TTC549 (cell line): ENCODE results near the gene AIMP2.
"Not testable (repeated sequence)": the region's sequence is repeated elsewhere in the genome, so short reads cannot be mapped to it uniquely, and the experiment has no call there.

Experiments
- FAIRE-seq: peaks from 2 replicates; lab custom pipeline; 2012; peaks lifted over from hg19 to GRCh38; lab: Jason Lieb, UNC

AIMP2 gene

DNA sequence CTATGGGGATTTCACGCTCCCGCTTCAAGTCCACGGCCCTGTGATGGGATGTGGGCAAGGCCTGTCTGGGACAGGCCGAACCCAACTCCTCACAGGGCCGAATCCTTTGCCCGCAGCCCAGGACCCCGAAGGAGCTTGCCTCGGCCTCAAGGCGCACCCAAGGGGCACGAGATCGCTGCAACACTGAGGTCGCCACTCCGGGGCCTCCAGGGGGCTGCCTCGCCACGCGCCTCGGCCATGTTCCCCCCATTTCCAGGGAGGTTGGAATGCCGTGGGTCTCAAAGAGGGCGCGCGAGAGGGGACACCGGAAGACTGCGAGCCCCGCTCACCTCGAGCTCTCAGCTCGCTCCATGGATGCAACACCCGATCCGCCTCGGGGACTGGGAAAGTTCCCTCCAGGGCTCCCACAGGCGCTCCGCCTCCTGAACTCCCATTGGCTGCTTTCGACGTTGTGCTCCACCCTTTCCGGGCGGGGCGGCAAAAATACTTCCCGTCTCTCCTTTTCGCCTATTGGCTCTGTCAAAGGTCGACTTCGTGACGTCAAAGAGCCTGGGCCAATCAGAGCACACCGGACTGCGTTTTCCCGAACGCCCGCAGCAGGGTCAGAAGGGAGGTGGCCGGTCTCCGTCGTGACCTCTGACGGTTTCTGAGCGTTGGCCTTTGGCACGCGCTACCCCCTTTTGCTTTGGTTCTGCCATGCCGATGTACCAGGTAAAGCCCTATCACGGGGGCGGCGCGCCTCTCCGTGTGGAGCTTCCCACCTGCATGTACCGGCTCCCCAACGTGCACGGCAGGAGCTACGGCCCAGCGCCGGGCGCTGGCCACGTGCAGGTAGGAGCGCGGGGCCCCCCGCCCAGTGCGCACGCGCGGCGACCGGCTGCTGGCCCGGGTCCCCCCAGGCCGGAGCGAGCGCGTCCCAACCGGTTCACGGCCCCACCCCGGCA is at the start of gene AIMP2, which contains the start of gene PMS2:
Gene AIMP2 (plus strand): TSS at position 605 of the 944 bp plus-strand sequence. CDS start 92 bp downstream, at position 697.
Gene PMS2 (minus strand): TSS at position 382 of the 944 bp plus-strand sequence. CDS start 30 bp downstream, at position 352.
- peak; percentile 80 for FAIRE-seq

DNA sequence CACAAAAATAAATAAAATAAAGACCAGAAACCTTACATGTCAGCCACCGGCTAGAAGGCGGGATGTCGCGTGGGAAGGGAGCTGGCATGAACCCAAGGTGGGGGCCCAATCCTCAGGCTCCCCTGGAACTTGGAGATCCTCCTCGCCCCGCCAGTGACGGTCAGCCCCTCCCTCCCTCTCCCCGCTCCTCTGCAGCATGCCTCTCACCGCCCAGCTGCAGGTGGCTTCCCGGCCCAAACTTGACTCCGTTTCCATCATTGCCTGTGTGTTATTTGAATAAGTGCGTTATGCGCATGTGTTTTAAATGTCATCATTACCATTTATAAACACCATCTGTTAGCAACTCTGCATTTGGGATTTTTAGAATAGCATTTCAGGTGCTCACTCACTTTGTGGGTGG is 45.9 kb upstream of the AIMP2 start:
- FAIRE-seq: not testable (repeated sequence)

DNA sequence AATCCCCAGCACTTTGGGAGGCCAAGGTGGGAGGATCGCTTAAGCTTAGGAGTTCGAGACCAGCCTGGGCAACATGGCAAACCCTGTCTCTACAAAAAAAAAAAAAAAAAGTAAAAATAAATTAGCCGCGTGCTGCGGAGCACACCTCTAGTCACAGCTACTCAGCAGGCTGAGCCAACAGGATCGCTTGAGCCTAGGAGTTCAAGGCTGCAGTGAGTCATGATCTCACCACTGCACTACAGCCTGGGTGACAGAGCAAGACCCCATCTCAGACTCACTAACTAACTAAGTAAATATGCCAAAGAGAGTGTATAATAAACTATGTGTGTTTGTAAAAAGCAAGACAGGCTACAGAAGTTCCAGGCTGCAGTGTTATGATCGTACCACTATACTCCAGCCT is 45.3 kb upstream of the AIMP2 start:
- FAIRE-seq: not testable (repeated sequence)

GRCh38 chr7:5970347-5970911 is 38.6 kb upstream of the AIMP2 start, which contains the start of gene RSPH10B:
TSS of gene RSPH10B (minus strand) at chr7:5970689. CDS start at chr7:5967116, 3,573 bp downstream.
- not testable (repeated sequence) for FAIRE-seq

DNA sequence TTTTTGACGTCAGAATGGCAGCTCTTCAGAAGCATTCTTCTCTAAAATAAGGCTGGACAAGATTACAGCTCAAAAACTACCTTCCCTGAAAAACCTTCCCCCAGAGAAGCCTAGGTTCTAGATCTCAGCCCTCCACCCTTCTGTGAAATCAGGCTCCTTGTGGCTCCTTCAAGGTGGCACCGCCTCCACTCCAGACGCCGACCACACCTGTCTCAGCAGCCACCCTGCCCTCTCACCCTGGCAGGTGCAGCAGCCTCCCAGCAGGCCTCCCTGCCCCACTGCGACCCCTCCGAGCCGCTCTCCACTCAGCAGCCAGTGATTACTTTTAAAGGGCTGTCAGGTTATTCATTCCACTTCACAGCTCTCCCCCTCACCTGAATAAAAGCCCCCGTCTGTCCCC is 35.5 kb upstream of the AIMP2 start:
- not testable (repeated sequence) for FAIRE-seq

- FAIRE-seq: not testable (repeated sequence)
Observed at GRCh38 chr7:5979680-5980314, 29.3 kb upstream of the AIMP2 start.

GRCh38 chr7:5987061-5987460 is 22.0 kb upstream of the AIMP2 start:
- FAIRE-seq: not testable (repeated sequence)

DNA sequence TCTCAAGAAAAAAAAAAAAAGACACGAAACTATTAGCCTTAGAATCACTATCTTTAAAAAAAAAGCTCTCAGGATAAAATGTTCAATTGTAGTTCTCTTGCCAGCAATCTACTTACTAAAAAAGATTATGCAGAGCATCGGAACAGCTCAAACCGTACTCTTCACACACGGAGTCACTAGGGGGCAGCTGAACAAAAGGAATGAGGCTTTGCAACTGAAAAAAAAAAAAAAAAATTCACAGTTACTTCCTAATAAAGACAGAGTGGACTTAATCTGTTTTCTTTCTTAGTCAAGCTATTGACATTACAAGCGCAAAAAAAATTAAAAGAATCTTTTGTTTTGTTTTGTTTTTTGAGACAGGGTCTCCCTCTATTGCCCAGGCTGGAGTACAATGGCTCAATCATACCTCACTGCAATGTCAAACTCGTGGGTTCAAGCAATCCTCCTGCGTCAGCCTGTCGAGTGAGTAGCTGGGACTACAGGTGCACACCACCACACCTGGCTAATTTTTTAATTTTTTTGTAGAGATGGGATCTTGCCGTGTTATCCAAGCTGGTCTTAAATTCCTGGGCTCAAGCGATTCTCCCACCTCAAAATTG is 11.8 kb upstream of the AIMP2 start:
- peak; percentile 88 for FAIRE-seq

DNA sequence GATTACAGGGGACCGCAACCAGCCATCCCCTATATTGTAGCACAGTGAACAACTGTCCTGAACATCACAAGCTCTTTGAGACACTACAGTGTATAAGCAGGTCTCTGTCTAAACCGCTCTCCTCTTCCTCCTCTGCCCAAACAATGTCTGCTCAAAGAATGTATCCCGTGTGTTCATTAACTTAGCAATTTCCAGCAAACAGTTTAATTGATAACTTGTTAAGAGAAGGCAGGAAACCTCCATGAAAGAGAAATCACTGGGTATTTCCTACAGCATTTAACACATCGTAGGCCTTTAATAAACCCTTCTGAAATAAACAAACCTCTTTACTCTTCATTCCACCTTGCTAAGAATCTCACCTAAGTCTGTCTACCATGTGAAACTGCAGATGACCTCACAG is 1.7 kb upstream of the AIMP2 start:
- FAIRE-seq: no peak

DNA sequence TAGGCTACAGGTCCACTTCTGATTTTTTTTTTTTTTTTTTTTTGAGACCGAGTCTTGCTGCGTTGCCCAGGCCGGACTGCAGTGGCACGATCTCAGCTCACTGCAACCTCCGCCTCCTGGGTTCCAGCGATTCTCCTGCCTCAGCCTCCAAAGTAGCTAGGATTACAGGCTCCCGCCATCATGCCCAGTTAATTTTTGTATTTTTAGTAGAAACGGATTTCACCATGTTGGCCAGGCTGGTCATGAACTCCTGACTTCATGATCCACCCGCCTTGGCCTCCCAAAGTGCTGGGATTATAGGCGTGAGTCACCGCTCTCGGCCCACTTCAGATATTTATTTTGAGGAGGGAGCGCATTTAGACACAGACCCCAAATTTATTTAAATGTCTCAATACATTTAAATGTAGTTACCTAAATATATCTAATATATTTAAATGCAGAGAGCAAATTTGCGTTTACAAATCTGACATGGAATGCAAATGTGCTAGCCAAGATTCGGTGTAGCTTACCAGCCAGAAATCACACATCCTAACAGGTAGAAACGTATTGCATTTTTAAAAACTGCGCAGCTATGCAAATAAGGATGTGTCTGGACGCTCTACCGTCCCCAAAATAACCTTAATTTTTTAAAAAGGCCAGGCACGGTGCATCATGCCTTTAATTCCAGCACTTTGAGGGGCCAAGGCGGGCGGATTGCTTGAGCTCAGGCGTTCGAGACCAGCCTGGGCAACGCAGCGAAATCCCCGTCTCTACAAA is 1.1 kb upstream of the AIMP2 start:
- FAIRE-seq: not testable (repeated sequence)

- not testable (repeated sequence) for FAIRE-seq
Observed at GRCh38 chr7:6010370-6010769, 1.3 kb downstream of the AIMP2 start.

DNA sequence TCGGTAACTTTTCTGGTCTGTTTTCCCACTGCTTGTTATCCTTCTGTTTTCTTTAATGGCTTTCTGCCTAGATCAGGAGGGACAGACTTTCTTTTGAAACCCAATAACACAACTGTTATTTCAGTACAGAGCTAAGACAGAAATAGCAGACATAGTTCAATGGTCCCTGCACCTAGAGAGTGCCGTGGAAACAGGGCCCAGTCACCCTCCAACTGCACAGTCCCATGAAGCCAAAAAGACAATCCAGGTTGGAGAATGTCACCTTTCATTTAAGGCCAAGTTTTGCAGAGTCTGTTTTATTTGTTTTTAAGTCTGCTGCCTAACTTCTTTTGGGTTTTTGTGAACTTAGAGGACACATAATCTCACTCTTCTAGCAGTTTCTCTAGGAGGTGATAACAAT is 2.5 kb downstream of the AIMP2 start:
- FAIRE-seq: no peak

- FAIRE-seq: no peak
Observed at GRCh38 chr7:6012355-6013104, 3.5 kb downstream of the AIMP2 start.

DNA sequence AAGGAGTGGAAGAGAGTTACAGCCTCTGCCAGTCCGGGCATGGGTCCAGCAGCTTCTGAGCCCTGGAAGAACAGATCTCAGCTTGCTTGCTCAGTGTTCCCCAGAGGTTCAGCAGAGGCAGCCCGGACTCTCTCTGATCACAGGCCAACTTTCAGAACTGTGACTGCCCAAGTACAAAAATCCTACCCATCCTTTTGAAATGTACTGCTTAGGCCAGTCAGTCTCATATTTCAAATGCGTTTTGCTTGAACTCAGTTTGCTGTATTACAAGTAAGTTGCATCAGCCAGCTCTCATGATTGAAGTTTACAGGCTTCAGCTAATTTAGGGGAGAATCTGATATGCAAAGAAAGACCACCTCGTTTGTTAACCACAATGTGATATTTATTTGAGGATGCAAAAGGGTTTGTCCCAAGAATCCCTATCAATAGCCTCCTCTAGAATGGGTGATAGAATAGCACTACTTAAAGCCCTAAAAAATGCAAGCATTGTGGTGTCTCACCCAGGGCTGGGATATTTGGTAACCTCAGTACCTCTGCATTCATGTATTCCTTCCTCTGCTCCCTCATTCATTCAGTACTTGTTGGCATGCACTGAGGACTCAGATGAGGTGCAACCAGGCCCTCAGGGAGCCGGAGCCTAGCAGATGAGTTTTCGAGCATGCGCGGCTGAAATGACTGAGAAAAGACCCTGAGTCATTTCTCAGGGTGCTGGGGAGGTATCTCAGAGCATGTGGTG is 7.0 kb downstream of the AIMP2 start:
- FAIRE-seq: no peak

GRCh38 chr7:6016653-6016966 is 7.5 kb downstream of the AIMP2 start:
- FAIRE-seq: no peak

DNA sequence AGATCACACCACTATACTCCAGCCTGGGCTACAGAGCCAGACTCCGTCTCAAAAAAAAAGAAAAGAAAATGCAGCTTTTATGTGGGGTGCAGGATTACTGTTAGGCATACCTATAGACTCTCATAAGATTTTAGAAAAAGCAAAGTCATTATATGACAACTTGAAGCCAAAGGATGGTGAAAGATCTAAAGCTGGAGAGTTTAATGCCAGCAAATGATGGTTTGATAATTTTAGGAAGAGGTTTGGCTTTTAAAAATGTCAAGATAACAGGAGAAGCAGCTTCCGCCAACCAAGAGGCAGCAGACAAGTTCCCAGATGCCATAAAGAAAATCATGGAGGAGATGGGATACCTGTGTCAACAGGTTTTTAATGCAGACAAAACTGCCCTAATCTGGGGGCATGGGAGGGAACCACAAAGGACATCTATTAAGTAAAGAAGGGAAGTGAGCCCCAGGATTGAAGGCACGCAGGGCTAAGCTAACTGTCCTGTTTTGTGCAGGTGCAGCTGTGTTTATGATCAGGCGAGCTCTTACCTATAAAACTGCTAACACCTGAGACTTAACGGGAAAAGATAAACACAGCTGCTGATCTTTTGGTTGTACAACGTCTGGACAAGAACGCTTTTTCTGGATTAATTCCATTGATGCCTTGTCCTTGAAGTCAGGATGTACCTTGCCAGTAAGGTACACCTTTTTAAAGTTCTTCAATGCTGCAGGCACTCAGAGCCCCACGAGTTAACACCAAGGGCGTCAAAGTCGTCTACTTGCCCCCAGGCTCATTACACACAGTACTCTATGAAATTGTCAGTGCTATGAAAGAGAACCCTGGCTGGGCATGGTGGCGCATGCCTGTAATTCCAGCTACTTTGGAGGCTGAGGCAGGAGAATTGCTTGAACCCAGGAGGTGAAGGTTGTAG is 11.6 kb downstream of the AIMP2 start:
- FAIRE-seq: no peak

- FAIRE-seq: no peak
Observed at GRCh38 chr7:6022707-6023106, 13.6 kb downstream of the AIMP2 start.

DNA sequence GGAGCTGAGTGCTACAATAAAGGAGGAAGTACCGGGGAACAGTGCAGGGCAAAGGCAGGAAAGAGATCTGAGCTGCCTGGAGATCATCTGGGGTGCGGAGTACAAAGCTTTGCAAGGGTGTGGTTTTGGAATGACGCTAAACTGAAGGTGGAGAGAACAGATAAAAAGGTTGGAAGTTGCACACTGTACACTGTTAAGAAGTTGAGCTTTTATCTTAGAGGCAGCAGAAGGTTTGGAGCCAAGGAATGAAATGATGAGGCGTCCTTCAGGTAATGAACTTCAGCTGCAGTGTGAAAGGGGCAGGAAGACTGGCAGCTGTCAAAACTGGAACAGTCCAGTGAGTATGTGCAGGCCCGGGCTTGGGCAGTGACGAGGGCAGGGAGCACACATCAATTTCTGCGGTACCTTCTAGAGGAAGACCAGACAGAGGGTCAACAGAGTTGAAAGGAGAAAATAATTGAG is 14.9 kb downstream of the AIMP2 start:
- FAIRE-seq: no peak
